Renal cortex interstitium (tissue), 15 donors: ENCODE data around the gene TMEM217. TPM values are rescaled to one million over a fixed set of nuclear protein-coding genes. Genes with fewer than 3 reads are reported as not detected.
A peak's percentile ranks its signal among the peaks of the same experiment; 100 is the strongest.
"Not testable (repeated sequence)": the region's sequence is repeated elsewhere in the genome, so short reads cannot be mapped to it uniquely, and the experiment has no call there.

Experiments used
- DNase-seq, 11 donors: peaks; one replicate each; pipeline ENCODE4 v3.0.0-alpha.2; 2013; ENCODE audit warnings: low read depth in 9 of 11, low spot score in 4 of 11; ENCODE audit errors: extremely low read depth in 1 of 11
- long read RNA-seq, 16 experiments: transcript quantifications; one replicate each; lab custom pipeline, GENCODE V29; 2026
- polyA plus RNA-seq, 3 donors: library from polyadenylated mRNA; unstranded; fragments of 120-200 nt; gene quantifications; one replicate each; pipeline ENCODE4 v1.2.1, GENCODE V29; 2013; ENCODE audit not compliant: insufficient read length in 3 of 3

Gene TMEM217
- polyA plus RNA-seq = 1 to 10 TPM; 1.0 to 2.5 (median 2.1) TPM
- long read RNA-seq, donor 1 = 0 reads
- long read RNA-seq, donor 2 = 0 reads
- long read RNA-seq, donor 3 = 0 reads
- long read RNA-seq, donor 4 = 0 reads
- long read RNA-seq, donor 5 = 0 reads
- long read RNA-seq, donor 6 = 0 reads
- long read RNA-seq, donor 7 = 0 reads
- long read RNA-seq, donor 8 = 0 reads
- long read RNA-seq, donor 9 = 0 reads
- long read RNA-seq, donor 10 = 0 reads
- long read RNA-seq, donor 11, partial matches to known transcripts = 0 of 1 reads
- long read RNA-seq, donor 11, other reads (novel, unspliced or antisense) = 0 of 1 reads
- long read RNA-seq, donor 12, partial matches to known transcripts = 0 of 1 reads
- long read RNA-seq, donor 12, other reads (novel, unspliced or antisense) = 0 of 1 reads
- long read RNA-seq, donor 13 = 0 reads
- long read RNA-seq, donor 14 = 0 reads
- long read RNA-seq, donor 15 = 0 reads
- long read RNA-seq, donor 16 = 0 reads

DNA sequence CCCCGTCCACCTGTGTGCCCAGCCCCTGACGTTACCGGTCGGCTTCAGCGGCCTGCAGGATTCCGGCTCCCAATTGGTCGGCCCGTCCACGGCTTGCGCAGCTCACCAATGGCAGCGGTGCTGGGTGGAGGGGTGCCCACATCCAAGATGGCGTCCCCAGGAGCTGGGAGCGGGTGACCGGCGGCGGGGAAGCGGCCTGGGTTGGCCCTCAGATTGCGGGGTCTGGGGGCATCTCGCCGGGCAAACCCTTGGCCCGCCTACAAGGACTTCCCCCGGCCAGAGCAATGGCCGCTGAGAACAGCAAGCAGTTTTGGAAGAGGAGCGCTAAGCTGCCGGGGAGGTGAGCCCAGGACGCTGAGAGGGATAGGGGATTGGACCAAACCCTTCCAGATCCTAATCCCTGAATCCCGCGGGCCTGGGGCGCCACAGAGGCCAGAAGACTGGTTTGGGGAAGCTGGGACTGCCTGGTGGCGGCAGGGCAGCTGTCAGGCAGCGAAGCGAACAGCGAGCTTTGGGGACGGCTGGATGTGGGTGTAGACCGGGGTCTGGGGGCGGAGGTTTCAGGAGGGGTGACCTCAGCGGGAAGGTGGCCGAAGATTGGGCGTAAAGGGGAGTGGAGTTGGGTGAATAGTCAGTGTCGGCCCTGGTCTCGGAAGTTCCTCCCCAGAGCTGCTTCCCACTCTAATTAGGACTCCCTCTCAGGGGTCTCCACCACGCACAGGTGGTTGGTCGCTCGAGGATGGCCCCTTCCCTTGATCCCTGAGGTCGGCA lies at the start of gene TMEM217, which contains the start of gene TBC1D22B:
TMEM217 (minus strand) TSS at position 511 of the 771 bp plus-strand sequence. CDS start 39,114 bp downstream, outside the sequence.
TBC1D22B (plus strand) TSS at position 139 of the 771 bp plus-strand sequence; CDS start at position 285, 146 bp downstream.
- DNase-seq = peak; percentile 83 to 96 (median 91)

DNA sequence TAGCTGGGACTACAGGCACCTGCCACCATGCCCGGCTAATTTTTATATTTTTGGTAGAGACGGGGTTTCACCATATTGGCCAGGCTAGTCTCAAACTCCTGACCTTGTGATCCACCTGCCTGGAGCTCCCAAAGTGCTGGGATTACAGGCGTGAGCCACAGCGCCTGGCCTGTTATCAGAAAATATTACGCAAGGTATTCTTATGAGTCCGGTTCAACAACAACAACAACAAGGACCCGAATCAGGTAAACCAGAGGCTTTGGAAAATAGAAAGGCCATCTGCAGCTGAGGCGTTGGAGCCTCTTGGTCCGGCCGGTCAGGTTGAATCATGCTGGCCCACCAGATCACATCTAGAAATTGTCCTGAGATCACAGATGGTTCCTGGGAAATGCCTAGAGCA lies 49.5 kb upstream of the TMEM217 start:
- not testable (repeated sequence) for DNase-seq

DNA sequence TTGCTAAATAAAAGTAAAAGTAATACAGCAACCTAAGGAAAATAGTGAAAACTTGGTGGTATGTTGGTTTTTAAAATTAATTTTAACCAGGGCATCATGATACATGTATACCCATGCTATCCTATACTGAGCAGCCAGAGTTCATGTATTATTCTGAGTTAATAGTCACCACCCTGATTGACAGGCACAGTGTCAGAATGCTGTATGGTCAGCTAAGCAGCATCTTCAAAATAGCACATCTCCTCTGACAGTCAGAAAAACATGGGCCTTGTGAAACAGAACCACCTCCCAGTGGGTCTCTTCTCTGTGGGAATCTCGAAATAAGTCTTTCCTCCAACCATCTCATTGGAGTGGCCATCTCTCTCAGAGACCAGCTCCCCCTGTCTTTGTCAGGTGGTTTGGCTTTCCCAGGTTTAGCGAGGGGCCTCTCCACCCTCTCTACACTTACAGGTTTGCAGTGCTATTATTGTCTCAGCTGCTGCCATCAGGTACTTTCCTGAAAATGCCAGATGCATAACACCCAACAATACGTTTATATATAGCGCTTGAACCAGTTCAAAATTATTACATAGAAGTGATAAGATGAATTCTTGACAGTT lies 48.8 kb upstream of the TMEM217 start:
- no peak for DNase-seq

DNA sequence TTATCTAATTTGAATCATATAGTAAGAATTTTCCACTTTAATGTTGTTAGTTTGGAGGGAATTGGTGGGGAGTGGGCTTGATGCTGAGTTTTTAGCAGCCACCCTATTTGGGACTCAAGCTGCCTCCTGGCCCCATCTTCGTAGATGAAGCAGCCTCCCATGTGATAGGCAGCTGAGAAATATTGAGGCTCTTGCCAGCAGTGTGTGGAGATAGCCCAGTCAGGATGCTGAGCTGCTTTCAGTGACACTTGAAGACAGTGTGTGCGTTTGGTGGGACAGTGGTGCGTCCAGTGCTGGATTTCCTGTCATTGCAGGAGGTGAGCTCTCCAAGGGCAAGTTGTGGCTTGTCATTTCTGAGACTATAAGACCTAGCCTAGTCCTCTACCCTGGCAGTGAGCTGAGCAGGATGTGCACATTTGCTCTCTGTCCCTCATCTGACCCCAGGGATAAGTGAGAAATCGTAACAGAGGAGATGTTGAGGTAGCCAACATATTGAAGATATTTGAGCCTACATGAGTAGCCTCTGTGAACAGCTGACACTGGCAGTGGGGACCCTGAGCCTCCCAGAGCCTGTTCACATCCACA lies 48.0 kb upstream of the TMEM217 start:
- no peak for DNase-seq

GRCh38 chr6:37304766-37305165 lies 46.8 kb upstream of the TMEM217 start:
- no peak for DNase-seq

GRCh38 chr6:37303891-37304503 lies 46.1 kb upstream of the TMEM217 start:
- peak in 1 of 11 donors; percentile 13 for DNase-seq

- no peak for DNase-seq
These were observed 45.2 kb upstream of the TMEM217 start for GRCh38 chr6:37303091-37303660.

DNA sequence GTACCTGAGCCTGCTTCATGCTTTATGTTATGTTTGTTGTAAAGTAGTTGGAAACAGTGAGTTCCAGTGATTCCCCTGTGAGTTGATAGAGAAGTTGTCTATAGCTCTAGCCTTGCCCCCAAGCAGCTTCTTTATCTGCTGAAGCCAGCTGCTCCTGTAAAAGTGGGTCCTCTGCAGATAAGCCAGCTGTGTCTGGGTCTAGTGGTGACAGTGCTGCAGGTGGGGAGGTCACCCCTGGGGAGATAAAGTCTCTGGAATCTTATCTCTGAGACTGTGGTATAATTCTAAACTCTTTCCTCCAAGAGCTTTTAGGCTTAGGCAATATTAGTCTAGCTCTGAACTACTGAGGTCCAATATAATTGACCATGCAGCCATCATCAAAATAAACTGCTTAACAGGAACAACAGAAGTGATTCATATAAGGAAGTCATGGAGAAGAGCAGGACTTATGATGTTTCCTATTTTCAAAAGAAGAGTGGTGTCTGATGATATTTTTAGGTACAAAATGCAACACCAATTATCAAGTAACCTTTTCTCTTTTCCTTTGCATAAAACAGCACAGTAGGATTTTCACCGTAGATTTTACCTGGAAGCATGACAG lies 44.2 kb upstream of the TMEM217 start:
- no peak for DNase-seq

DNA sequence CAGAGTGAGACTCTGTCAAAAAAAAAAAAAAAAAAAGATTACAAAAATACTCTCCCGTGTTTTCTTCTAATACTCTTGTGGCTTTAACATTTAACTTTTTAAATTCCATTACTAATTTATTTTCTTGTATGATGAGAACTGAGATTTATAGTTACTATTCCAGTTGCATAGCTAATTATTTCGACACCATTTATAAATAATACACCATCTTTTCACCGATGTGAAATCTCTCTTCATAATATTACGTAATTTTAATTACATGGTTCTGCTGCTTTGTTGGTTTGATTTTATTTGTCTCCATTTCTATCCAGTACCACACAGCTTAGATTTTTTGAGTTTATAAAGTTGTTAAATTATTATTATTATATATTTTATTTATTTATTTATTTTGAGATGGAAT lies 42.0 kb upstream of the TMEM217 start:
- no peak for DNase-seq

DNA sequence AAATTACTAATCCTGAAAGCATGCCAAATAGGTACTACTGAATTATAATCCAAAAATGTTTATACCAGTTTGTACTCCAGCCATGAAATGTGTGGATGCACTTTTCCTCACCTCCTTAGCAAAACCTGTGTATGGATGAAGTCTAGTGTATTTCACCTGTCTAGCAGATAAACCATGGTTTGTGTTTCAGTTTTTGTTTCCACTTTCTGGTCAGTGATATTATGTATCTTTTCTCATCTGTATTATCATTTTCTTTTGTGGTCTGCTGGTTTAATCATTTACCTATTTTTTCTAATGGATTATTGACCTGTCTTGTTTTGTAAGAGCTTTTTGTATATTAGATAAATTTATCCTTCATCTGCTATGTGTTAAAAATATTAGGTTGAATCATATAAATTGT lies 41.0 kb upstream of the TMEM217 start:
- DNase-seq = no peak

DNA sequence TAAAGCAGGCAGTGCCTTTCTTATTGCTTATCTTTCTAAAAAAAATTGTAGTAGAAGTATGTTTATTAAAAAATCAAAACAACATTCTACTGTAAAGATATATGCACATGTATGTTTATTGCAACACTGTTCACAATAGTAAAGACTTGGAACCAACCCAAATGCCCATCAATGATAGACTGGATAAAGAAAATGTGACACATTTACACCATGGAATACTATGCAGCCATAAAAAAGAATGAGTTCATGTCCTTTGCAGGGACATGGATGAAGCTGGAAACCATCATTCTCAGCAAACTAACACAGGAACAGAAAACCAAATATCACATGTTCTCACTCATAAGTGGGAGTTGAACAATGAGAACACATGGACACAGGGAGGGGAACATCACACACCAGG lies 39.7 kb upstream of the TMEM217 start:
- DNase-seq = not testable (repeated sequence)

- no peak for DNase-seq
These were observed 35.5 kb upstream of the TMEM217 start for GRCh38 chr6:37293426-37293825.

DNA sequence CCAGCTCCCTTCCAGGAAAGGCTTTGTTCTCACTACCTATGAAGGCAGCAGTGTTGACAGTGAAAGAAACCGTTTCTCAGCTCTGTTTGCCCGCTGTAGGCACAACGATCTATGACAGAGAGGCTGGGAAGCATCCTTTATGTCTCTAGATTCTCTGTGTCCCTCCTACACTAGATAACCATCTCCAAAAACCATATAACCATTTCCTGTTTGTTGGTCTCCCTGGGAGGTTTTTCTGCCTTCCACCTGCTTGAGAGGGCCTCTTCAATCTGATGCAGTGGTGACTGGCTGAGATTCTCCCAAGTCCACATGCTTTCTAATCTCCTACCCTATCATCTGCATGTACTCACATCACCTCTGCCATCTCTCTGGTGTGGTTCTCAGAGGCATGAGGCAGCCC lies 32.0 kb upstream of the TMEM217 start:
- no peak for DNase-seq

DNA sequence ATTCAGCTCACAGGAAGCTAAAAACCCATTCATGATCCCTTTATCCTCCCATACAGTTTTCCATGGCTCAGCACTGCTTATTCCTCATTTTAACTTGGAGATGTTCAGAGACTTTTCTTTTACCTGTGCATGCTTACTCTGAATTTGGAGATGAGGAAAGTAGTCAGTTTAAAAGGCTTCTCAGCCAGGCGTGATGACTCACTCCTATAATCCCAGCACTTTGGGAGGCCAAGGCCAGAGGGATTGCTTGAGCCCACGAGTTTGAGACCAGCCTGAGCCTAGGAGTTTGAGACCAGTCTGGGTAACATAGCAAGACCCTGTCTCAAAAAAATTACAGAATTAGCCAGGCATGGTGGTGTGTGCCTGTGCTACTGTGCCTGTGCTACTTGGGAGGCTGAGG lies 30.3 kb upstream of the TMEM217 start:
- no peak for DNase-seq

- no peak for DNase-seq
These were observed 29.7 kb upstream of the TMEM217 start for GRCh38 chr6:37287519-37288157.

DNA sequence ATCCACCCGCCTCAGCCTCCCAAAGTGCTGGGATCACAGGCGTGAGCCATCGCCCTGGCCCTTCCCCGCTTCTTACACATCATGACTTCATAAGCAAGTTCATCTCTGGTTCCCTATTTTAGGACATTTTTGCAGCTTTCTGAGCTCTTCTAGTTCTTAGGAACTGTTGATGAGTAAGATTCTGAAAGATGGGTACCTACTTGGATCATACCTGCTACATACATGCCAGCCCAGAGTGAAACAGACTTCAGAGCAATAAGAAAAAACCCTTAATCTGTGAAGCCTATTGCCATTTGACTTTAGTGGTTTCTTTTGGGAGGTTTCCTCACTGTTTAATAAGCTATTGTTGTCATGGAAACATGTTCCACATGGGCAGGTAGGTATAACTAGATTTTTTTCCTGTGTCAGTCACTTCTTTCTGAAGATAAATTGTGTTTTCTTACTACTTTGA lies 27.9 kb upstream of the TMEM217 start:
- no peak for DNase-seq

- no peak for DNase-seq
These were observed 26.8 kb upstream of the TMEM217 start for GRCh38 chr6:37284781-37285180.
